ENCODE measurements around the gene PTPRQ.

The PTPRQ gene

DNA sequence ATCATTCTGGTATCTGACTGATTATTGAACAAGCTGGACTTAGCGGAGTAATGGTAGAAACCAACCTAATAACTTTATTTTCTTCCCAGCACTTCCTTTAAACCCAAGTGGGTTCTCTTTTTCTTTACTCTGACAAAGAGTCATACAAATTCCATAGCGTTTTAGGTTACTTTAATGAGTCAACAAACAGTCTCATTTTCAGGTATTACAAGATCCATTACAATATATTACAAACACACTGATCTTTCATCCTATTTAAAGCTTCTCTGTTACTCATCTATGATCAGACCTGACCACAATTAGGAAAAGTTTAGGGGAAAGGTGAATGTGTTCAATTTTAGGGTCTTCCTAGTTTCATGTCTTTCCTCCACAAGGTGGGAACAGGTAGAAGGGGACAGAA is 39.4 kb upstream of the PTPRQ start:
- Histone ChIP-seq H3K9me2 (replicated peaks; ENCODE audit: insufficient read depth, low read length) (no peaks in the 10 kb centered on the region), H3K27me3 (replicated peaks; ENCODE audit: insufficient read depth, low read length) (no peaks in the 10 kb centered on the region), H3F3A (ENCODE audit: insufficient read depth, low read length) (no peaks in the 10 kb centered on the region), H3K9me3 (replicated peaks; ENCODE audit: insufficient read depth, low read length) (no peaks in the 10 kb centered on the region), H3K79me2 (ENCODE audit: low read length) (no peaks in the 10 kb centered on the region), H3K36me3 (replicated peaks; ENCODE audit: insufficient read depth, low read length) (no peaks in the 10 kb centered on the region), H3K9ac (ENCODE audit: low read length) (no peak overlapping the region), H3K27ac (ENCODE audit: low read length) (no peak overlapping the region), H3K4me2 (ENCODE audit: low read depth, low read length) (no peak overlapping the region), H3K4me1 (ENCODE audit: low read length) (peaks cover 8% of the 10 kb centered on the region; the same call in 1 of the 2 replicates), H2AFZ (ENCODE audit: low read length) (no peak overlapping the region), H4K20me1 (ENCODE audit: insufficient read depth, low read length) (no peaks in the 10 kb centered on the region), H3K4me3 (ENCODE audit: low read length) (no peak overlapping the region)
- TF ChIP-seq, protein P1, sequence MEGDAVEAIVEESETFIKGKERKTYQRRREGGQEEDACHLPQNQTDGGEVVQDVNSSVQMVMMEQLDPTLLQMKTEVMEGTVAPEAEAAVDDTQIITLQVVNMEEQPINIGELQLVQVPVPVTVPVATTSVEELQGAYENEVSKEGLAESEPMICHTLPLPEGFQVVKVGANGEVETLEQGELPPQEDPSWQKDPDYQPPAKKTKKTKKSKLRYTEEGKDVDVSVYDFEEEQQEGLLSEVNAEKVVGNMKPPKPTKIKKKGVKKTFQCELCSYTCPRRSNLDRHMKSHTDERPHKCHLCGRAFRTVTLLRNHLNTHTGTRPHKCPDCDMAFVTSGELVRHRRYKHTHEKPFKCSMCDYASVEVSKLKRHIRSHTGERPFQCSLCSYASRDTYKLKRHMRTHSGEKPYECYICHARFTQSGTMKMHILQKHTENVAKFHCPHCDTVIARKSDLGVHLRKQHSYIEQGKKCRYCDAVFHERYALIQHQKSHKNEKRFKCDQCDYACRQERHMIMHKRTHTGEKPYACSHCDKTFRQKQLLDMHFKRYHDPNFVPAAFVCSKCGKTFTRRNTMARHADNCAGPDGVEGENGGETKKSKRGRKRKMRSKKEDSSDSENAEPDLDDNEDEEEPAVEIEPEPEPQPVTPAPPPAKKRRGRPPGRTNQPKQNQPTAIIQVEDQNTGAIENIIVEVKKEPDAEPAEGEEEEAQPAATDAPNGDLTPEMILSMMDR (IDR thresholded peaks at IDR 0.05; ENCODE audit: low read length): no peak
- TF ChIP-seq EZH2 (optimal IDR thresholded peaks at IDR 0.05; ENCODE audit: low read depth, low read length) (no peak), EZH2phosphoT487 (IDR thresholded peaks at IDR 0.05; ENCODE audit: low read length) (no peak)
- no peak for DNase-seq

DNA sequence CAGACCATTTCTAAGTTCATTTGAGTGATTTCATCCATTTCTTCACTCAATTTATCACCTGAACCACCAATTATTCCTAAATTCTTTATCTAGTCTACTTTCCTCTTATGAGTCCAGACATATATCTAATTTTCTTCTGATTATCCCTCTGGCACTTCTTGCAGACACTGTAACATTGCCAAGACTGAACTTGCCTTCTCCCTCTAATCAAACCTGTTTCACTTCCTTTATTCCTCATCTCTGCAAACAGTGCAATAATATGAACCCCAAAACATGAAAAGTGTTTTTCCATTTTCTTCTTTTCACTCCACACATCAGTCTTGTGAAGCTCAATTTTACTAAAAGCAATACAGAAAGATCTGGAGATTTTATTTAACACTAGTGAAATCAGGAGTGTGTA is 37.8 kb upstream of the PTPRQ start:
- no peaks in the 10 kb centered on the region for H3K27me3 ChIP-seq (replicated peaks; ENCODE audit: insufficient read depth, low read length)

GRCh38 chr12:80411787-80412186 is 32.2 kb upstream of the PTPRQ start:
- H3K27me3 ChIP-seq (replicated peaks; ENCODE audit: insufficient read depth, low read length): no peaks in the 10 kb centered on the region
- H3K79me2 ChIP-seq (ENCODE audit: low read length): no peaks in the 10 kb centered on the region
- H3K4me2 ChIP-seq (ENCODE audit: low read depth, low read length): no peak overlapping the region
- no peak overlapping the region for H3K27ac ChIP-seq (ENCODE audit: low read length)
- H3K9me2 ChIP-seq (replicated peaks; ENCODE audit: insufficient read depth, low read length): no peaks in the 10 kb centered on the region
- no peaks in the 10 kb centered on the region for H3K36me3 ChIP-seq (replicated peaks; ENCODE audit: insufficient read depth, low read length)
- peak; percentile 15 for DNase-seq
- H3K9me3 ChIP-seq (replicated peaks; ENCODE audit: insufficient read depth, low read length): no peaks in the 10 kb centered on the region
- no peaks in the 10 kb centered on the region for H3F3A ChIP-seq (ENCODE audit: insufficient read depth, low read length)
- H2AFZ ChIP-seq (ENCODE audit: low read length): no peak overlapping the region
- H4K20me1 ChIP-seq (ENCODE audit: insufficient read depth, low read length): no peaks in the 10 kb centered on the region
- TF ChIP-seq, protein P1 (IDR thresholded peaks at IDR 0.05; ENCODE audit: low read length): no peak
- TF ChIP-seq EZH2 (optimal IDR thresholded peaks at IDR 0.05; ENCODE audit: low read depth, low read length) (no peak), EZH2phosphoT487 (IDR thresholded peaks at IDR 0.05; ENCODE audit: low read length) (no peak)
- 0 out of 2 replicates have a peak, but pooled peaks cover 5% of the 10 kb centered on the region for H3K4me1 ChIP-seq (ENCODE audit: low read length)
- H3K9ac ChIP-seq (ENCODE audit: low read length): no peak overlapping the region
- H3K4me3 ChIP-seq (ENCODE audit: low read length): no peak overlapping the region

More for the DNA sequence above, 37.8 kb upstream of the PTPRQ start:
- no peak overlapping the region for H3K4me3 ChIP-seq (ENCODE audit: low read length)
- no peak overlapping the region for H2AFZ ChIP-seq (ENCODE audit: low read length)
- no peaks in the 10 kb centered on the region for H3K9me3 ChIP-seq (replicated peaks; ENCODE audit: insufficient read depth, low read length)
- H3K4me2 ChIP-seq (ENCODE audit: low read depth, low read length): no peak overlapping the region
- H3K9me2 ChIP-seq (replicated peaks; ENCODE audit: insufficient read depth, low read length): no peaks in the 10 kb centered on the region
- TF ChIP-seq, protein P1 (IDR thresholded peaks at IDR 0.05; ENCODE audit: low read length): no peak
- TF ChIP-seq EZH2 (optimal IDR thresholded peaks at IDR 0.05; ENCODE audit: low read depth, low read length): no peak
- TF ChIP-seq EZH2phosphoT487 (IDR thresholded peaks at IDR 0.05; ENCODE audit: low read length): no peak
- no peaks in the 10 kb centered on the region for H3F3A ChIP-seq (ENCODE audit: insufficient read depth, low read length)
- no peaks in the 10 kb centered on the region for H4K20me1 ChIP-seq (ENCODE audit: insufficient read depth, low read length)
- no peaks in the 10 kb centered on the region for H3K79me2 ChIP-seq (ENCODE audit: low read length)
- peaks cover 8% of the 10 kb centered on the region; the same call in 1 of the 2 replicates for H3K4me1 ChIP-seq (ENCODE audit: low read length)
- DNase-seq: no peak
- H3K9ac ChIP-seq (ENCODE audit: low read length): no peak overlapping the region
- no peaks in the 10 kb centered on the region for H3K36me3 ChIP-seq (replicated peaks; ENCODE audit: insufficient read depth, low read length)
- H3K27ac ChIP-seq (ENCODE audit: low read length): no peak overlapping the region

All from MM.1S (cell line).